Esophagus muscularis mucosa (tissue), 3 donors: Measurements from ENCODE around the gene GPC1.

Experiments
- CTCF ChIP-seq, 3 experiments: fragments of 200-600 bp in 2 of 3; fragments of 450-650 bp in 1 of 3; sonication (generic) in 2 of 3; IDR thresholded peaks; one replicate each; pipeline ENCODE4 v1.5.1; 2017 to 2019; ENCODE audit warnings: antibody characterized with exemption in 3 of 3, mild to moderate bottlenecking in 2 of 3, moderate library complexity in 1 of 3
- EP300 ChIP-seq: sonication (generic); formaldehyde crosslinking; IDR thresholded peaks from one replicate; pipeline ENCODE4 v1.6.1; 2017; ENCODE audit warnings: antibody characterized with exemption

GRCh38 chr2:240447331-240447730 lies 11.9 kb downstream of the GPC1 start:
- TF ChIP-seq CTCF (IDR thresholded peaks at IDR 0.05): no peak
- no peak for TF ChIP-seq EP300
